Liver (tissue), 9 donors: Measurements from ENCODE around the gene PEAK3. TPM values are rescaled to one million over a fixed set of nuclear protein-coding genes. Genes with fewer than 3 reads are reported as not detected.

Experiments used
- DNase-seq: peaks from one replicate; pipeline ENCODE4 v3.0.0-alpha.2; 2017; ENCODE audit warnings: low spot score
- H3K27ac ChIP-seq, 2 donors: one replicate each; pipeline ENCODE4 v1.7.0; 2013; ENCODE audit warnings: inconsistent platforms in 2 of 2, low read length in 2 of 2, control low read depth in 1 of 2, low read depth in 1 of 2, mild to moderate bottlenecking in 1 of 2
- H3K27me3 ChIP-seq, 4 donors: one replicate each; pipeline versions ENCODE4 v1.6.1 to v1.7.0; 2013; ENCODE audit warnings: low read length in 3 of 4, inconsistent platforms in 1 of 4, mild to moderate bottlenecking in 1 of 4, moderate library complexity in 1 of 4; ENCODE audit not compliant: control insufficient read depth in 4 of 4, insufficient read depth in 4 of 4
- H3K36me3 ChIP-seq, 4 donors: one replicate each; pipeline versions ENCODE4 v1.6.1 to v1.7.0; 2013; ENCODE audit warnings: low read length in 3 of 4, mild to moderate bottlenecking in 3 of 4, low read depth in 1 of 4, moderate library complexity in 1 of 4; ENCODE audit not compliant: control insufficient read depth in 4 of 4, insufficient read depth in 3 of 4
- H3K4me1 ChIP-seq, 4 donors: one replicate each; pipeline versions ENCODE4 v1.6.1 to v1.7.0; 2013; ENCODE audit warnings: low read length in 3 of 4, mild to moderate bottlenecking in 3 of 4, moderate library complexity in 1 of 4; ENCODE audit not compliant: control insufficient read depth in 4 of 4, insufficient read depth in 4 of 4
- H3K4me3 ChIP-seq, 3 donors: one replicate each; pipeline versions ENCODE4 v1.6.1 to v1.7.0; 2013; ENCODE audit warnings: low read length in 3 of 3, control low read depth in 1 of 3, low read depth in 1 of 3, mild to moderate bottlenecking in 1 of 3
- H3K9ac ChIP-seq, 2 donors: one replicate each; pipeline ENCODE4 v1.7.0; 2013; ENCODE audit warnings: low read length in 2 of 2, mild to moderate bottlenecking in 2 of 2, moderate library complexity in 2 of 2, control low read depth in 1 of 2, low read depth in 1 of 2
- H3K9me3 ChIP-seq, 4 donors: one replicate each; pipeline versions ENCODE4 v1.6.1 to v1.7.0; 2013; ENCODE audit warnings: low read length in 3 of 4; ENCODE audit not compliant: control insufficient read depth in 4 of 4
- EGR1 ChIP-seq, 2 donors: IDR thresholded peaks; 2 replicates each; pipeline ENCODE4 v1.6.1; 2016 to 2018; ENCODE audit warnings: antibody characterized with exemption in 2 of 2, low read depth in 2 of 2
- FOXA1 ChIP-seq: IDR thresholded peaks from 2 replicates; pipeline ENCODE4 v1.6.1; 2016; ENCODE audit warnings: antibody characterized with exemption
- GABPA ChIP-seq, 2 donors: IDR thresholded peaks in 1 of 2; conservative IDR thresholded peaks in 1 of 2; 2 replicates each; pipeline ENCODE4 v1.6.1; 2016; ENCODE audit warnings: antibody characterized with exemption in 2 of 2, mild to moderate bottlenecking in 1 of 2, moderate library complexity in 1 of 2
- HNF4A ChIP-seq, 2 donors: conservative IDR thresholded peaks; 2 replicates each; pipeline ENCODE4 v1.6.1; 2016; ENCODE audit warnings: antibody characterized with exemption in 2 of 2, mild to moderate bottlenecking in 2 of 2
- HNF4G ChIP-seq: IDR thresholded peaks from 2 replicates; pipeline ENCODE4 v1.6.1; 2016; ENCODE audit warnings: antibody characterized with exemption
- NR2F2 ChIP-seq: IDR thresholded peaks from 2 replicates; pipeline ENCODE4 v1.6.1; 2016; ENCODE audit warnings: antibody characterized with exemption
- SP1 ChIP-seq: IDR thresholded peaks from 2 replicates; pipeline ENCODE4 v1.6.1; 2018; ENCODE audit warnings: antibody characterized with exemption, mild to moderate bottlenecking
- WGBS: extraction: QIAGEN DNeasy Blood & Tissue Kit; methylation state at CpG from one replicate; pipeline ENCODE4 v1.1.7; 2013; 5-methylcytosine and 5-hydroxymethylcytosine counted together
- polyA plus RNA-seq, 2 donors: library from polyadenylated mRNA; stranded (reverse) in 1 of 2; unstranded in 1 of 2; fragments of 200-250 nt in 1 of 2; fragments of >200 nt in 1 of 2; fragmentation: Nextera tagmentation in 1 of 2; extraction: Ambion mirVana in 1 of 2; gene quantifications; one replicate each; pipeline versions ENCODE4 v1.2.1 to v1.2.3, GENCODE V29; 2013 to 2015
- total RNA-seq, 2 donors: library from RNA; depleted of rRNA; stranded (reverse); fragments of >200 nt; gene quantifications; one replicate each; pipeline ENCODE4 v1.2.3, GENCODE V29; 2014
- TF ChIP-seq, protein P1 (sequence below): IDR thresholded peaks from 2 replicates; pipeline ENCODE4 v1.6.1; 2016; ENCODE audit warnings: antibody characterized with exemption
- TF ChIP-seq, protein P2 (sequence below): fragments of 150-350 bp; IDR thresholded peaks from 2 replicates; pipeline ENCODE4 v1.5.1; 2017; ENCODE audit warnings: improper control_type of control experiment, low read depth, low read length; ENCODE audit not compliant: missing input control
- TF ChIP-seq, protein P3 (sequence below): IDR thresholded peaks from 2 replicates; pipeline ENCODE4 v1.6.1; 2016; ENCODE audit warnings: antibody characterized with exemption
- TF ChIP-seq, protein P4 (sequence below): IDR thresholded peaks from 2 replicates; pipeline ENCODE4 v1.6.1; 2016; ENCODE audit warnings: antibody characterized with exemption
- TF ChIP-seq, protein P5 (sequence below): IDR thresholded peaks from 2 replicates; pipeline ENCODE4 v1.6.1; 2016; ENCODE audit warnings: antibody characterized with exemption, mild to moderate bottlenecking
- donor health status: healthy.
- donor health status: healthy.
- donor health status: healthy.
- donor health status: healthy.
- donor health status: healthy.

Gene PEAK3
- total and polyA plus RNA-seq, 4 donors: 0.09 to 0.67 (median 0.31) TPM

DNA sequence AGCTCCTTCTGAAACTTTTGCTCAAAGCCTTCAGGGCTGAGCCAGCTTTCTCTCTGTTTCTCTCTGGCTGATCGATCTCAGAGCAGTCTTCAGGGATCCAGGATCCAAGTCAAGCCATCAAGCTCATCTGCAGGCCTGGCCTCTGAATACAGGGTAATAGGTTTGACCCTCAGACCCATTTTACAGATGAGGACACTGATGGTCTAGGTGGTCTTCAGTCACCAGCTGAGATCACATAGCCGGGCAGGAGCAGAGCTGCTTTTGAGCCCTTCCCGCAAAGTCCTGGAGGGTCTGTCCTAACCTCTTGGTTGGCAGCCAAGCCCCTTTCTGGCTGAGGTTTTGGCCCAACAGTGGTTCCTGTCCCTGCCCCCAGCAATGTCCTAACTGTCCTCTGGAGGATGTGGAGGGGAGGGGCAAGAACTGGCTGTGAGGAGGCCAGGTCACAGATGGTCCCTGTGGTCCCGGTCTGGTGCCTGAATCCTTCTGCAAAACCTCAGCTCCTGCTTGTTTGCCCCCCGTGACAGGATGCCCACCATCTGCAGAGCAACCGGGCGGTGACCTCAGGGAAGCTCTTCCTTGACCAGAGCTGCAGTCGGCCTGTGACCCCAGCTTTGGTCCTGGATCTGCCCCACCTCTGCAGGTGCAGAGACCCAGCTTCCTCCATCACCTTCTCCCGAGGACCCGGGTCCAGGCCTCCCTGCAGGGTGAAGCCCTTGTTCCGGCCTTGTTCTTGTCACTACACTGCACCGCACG, 5.8 kb upstream of the PEAK3 start:
- 65% methylated on average over 13 of the region's 13 CpGs for WGBS
- no peak for DNase-seq
- H3K27ac ChIP-seq: peak overlapping the region in 1 of 2 donors; percentile 12
- no peak overlapping the region for H3K4me3 ChIP-seq
- peaks cover 0 to 3% (median 0%) of the 10 kb centered on the region in 4 donors for H3K27me3 ChIP-seq
- no peaks in the 10 kb centered on the region for H3K9me3 ChIP-seq
- TF ChIP-seq GABPA (IDR thresholded peaks at IDR 0.05 in 1 of 2, conservative IDR thresholded peaks at IDR 0.05 in 1 of 2) (no peak), SP1 (no peak), HNF4G (no peak), FOXA1 (no peak), NR2F2 (no peak), HNF4A (conservative IDR thresholded peaks at IDR 0.05) (no peak), EGR1 (IDR thresholded peaks at IDR 0.05; ENCODE audit: low read depth in 2 of 2) (no peak)
- TF ChIP-seq, protein P1, sequence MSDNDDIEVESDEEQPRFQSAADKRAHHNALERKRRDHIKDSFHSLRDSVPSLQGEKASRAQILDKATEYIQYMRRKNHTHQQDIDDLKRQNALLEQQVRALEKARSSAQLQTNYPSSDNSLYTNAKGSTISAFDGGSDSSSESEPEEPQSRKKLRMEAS: no peak
- TF ChIP-seq, protein P2, sequence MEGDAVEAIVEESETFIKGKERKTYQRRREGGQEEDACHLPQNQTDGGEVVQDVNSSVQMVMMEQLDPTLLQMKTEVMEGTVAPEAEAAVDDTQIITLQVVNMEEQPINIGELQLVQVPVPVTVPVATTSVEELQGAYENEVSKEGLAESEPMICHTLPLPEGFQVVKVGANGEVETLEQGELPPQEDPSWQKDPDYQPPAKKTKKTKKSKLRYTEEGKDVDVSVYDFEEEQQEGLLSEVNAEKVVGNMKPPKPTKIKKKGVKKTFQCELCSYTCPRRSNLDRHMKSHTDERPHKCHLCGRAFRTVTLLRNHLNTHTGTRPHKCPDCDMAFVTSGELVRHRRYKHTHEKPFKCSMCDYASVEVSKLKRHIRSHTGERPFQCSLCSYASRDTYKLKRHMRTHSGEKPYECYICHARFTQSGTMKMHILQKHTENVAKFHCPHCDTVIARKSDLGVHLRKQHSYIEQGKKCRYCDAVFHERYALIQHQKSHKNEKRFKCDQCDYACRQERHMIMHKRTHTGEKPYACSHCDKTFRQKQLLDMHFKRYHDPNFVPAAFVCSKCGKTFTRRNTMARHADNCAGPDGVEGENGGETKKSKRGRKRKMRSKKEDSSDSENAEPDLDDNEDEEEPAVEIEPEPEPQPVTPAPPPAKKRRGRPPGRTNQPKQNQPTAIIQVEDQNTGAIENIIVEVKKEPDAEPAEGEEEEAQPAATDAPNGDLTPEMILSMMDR: no peak
- TF ChIP-seq, protein P3, sequence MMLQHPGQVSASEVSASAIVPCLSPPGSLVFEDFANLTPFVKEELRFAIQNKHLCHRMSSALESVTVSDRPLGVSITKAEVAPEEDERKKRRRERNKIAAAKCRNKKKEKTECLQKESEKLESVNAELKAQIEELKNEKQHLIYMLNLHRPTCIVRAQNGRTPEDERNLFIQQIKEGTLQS: no peak
- TF ChIP-seq, protein P4, sequence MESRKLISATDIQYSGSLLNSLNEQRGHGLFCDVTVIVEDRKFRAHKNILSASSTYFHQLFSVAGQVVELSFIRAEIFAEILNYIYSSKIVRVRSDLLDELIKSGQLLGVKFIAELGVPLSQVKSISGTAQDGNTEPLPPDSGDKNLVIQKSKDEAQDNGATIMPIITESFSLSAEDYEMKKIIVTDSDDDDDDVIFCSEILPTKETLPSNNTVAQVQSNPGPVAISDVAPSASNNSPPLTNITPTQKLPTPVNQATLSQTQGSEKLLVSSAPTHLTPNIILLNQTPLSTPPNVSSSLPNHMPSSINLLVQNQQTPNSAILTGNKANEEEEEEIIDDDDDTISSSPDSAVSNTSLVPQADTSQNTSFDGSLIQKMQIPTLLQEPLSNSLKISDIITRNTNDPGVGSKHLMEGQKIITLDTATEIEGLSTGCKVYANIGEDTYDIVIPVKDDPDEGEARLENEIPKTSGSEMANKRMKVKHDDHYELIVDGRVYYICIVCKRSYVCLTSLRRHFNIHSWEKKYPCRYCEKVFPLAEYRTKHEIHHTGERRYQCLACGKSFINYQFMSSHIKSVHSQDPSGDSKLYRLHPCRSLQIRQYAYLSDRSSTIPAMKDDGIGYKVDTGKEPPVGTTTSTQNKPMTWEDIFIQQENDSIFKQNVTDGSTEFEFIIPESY: no peak
- TF ChIP-seq, protein P5, sequence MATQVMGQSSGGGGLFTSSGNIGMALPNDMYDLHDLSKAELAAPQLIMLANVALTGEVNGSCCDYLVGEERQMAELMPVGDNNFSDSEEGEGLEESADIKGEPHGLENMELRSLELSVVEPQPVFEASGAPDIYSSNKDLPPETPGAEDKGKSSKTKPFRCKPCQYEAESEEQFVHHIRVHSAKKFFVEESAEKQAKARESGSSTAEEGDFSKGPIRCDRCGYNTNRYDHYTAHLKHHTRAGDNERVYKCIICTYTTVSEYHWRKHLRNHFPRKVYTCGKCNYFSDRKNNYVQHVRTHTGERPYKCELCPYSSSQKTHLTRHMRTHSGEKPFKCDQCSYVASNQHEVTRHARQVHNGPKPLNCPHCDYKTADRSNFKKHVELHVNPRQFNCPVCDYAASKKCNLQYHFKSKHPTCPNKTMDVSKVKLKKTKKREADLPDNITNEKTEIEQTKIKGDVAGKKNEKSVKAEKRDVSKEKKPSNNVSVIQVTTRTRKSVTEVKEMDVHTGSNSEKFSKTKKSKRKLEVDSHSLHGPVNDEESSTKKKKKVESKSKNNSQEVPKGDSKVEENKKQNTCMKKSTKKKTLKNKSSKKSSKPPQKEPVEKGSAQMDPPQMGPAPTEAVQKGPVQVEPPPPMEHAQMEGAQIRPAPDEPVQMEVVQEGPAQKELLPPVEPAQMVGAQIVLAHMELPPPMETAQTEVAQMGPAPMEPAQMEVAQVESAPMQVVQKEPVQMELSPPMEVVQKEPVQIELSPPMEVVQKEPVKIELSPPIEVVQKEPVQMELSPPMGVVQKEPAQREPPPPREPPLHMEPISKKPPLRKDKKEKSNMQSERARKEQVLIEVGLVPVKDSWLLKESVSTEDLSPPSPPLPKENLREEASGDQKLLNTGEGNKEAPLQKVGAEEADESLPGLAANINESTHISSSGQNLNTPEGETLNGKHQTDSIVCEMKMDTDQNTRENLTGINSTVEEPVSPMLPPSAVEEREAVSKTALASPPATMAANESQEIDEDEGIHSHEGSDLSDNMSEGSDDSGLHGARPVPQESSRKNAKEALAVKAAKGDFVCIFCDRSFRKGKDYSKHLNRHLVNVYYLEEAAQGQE: no peak
- no peak overlapping the region for H3K9ac ChIP-seq
- H3K36me3 ChIP-seq: no peaks in the 10 kb centered on the region
- H3K4me1 ChIP-seq: peaks cover 0 to 20% (median 11%) of the 10 kb centered on the region in 4 donors
